SH-SY5Y (cell line): ENCODE data around the gene RBKS.

ENCODE experiments used
- GATA2 ChIP-seq: IDR thresholded peaks from 2 replicates; pipeline ENCODE4 v1.6.1; 2011; ENCODE audit warnings: mild to moderate bottlenecking, low read depth, low read length
- GATA3 ChIP-seq: IDR thresholded peaks from 2 replicates; pipeline ENCODE4 v1.6.1; 2011; ENCODE audit warnings: low read depth, mild to moderate bottlenecking, low read length, moderate library complexity

DNA sequence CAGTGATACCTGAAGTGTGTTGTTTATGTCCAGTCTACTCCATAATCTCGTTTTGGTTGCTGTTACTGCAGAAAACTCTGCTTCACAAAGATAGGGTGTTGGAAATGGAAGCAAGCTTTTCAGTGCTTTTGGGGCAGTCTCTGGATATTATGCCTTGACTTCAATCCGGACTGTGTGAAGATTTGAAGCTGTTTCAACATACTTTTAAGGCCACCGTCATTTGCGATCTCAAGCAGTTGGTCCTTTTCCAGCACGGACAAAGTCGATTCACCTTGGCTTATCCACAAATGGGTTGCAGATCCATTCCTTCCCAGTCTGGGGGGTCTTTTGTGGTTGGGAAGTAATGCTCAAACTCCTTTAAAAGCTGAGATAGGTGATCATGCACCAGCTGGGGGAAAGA lies 20.4 kb downstream of the RBKS start:
- TF ChIP-seq GATA3 (no peak), GATA2 (no peak)
